Transverse colon (tissue), 4 donors: ENCODE data around the gene CLCA1. TPM values are rescaled to one million over a fixed set of nuclear protein-coding genes. Genes with fewer than 3 reads are reported as not detected.
A peak's percentile ranks its signal among the peaks of the same experiment; 100 is the strongest.

Experiments
- DNase-seq: peaks from one replicate; pipeline ENCODE4 v3.0.0-alpha.2; 2019
- H3K27ac ChIP-seq, 4 donors: fragments of 200-600 bp; sonication (generic); 2 replicates each; pipeline ENCODE4 v1.5.1; 2016 to 2018; ENCODE audit warnings: inconsistent platforms in 4 of 4
- H3K27me3 ChIP-seq: fragments of 200-600 bp; sonication (generic); 2 replicates; pipeline ENCODE4 v1.5.1; 2017; ENCODE audit warnings: inconsistent platforms
- H3K36me3 ChIP-seq, 4 donors: fragments of 200-600 bp; sonication (generic); 2 replicates each; pipeline ENCODE4 v1.5.1; 2017 to 2019; ENCODE audit warnings: inconsistent platforms in 4 of 4
- H3K4me1 ChIP-seq, 4 donors: fragments of 200-600 bp; sonication (generic); 2 replicates each; pipeline ENCODE4 v1.5.1; 2017 to 2020; ENCODE audit warnings: inconsistent platforms in 4 of 4
- H3K4me3 ChIP-seq, 4 donors: fragments of 200-600 bp; sonication (generic); 1 replicate in 1 of 4; 2 replicates in 3 of 4; pipeline versions ENCODE4 v1.5.1 to v1.6.1; 2017 to 2019; ENCODE audit warnings: inconsistent platforms in 4 of 4
- H3K9me3 ChIP-seq, 2 donors: fragments of 200-600 bp; sonication (generic); 2 replicates each; pipeline ENCODE4 v1.5.1; 2017 to 2019; ENCODE audit warnings: inconsistent platforms in 2 of 2
- CTCF ChIP-seq, 5 experiments: fragments of 200-600 bp in 3 of 5; fragments of 450-650 bp in 2 of 5; sonication (generic) in 3 of 5; IDR thresholded peaks; 1 replicate in 2 of 5; 2 replicates in 3 of 5; pipeline ENCODE4 v1.5.1; 2016 to 2017; ENCODE audit warnings: antibody characterized with exemption in 5 of 5, inconsistent platforms in 3 of 5, mild to moderate bottlenecking in 2 of 5, moderate library complexity in 1 of 5
- EP300 ChIP-seq: sonication (generic); formaldehyde crosslinking; IDR thresholded peaks from one replicate; pipeline ENCODE4 v1.6.1; 2017; ENCODE audit warnings: antibody characterized with exemption, low read depth
- POLR2A ChIP-seq: fragments of 450-650 bp; IDR thresholded peaks from one replicate; pipeline ENCODE4 v1.6.1; 2016; ENCODE audit warnings: antibody characterized with exemption, mild to moderate bottlenecking, moderate library complexity
- POLR2AphosphoS5 ChIP-seq, 3 donors: sonication (generic); formaldehyde crosslinking; IDR thresholded peaks; one replicate each; pipeline ENCODE4 v1.6.1; 2016; ENCODE audit warnings: antibody characterized with exemption in 3 of 3
- WGBS, 2 donors: methylation state at CpG; one replicate each; pipeline ENCODE4 v1.1.5; 2018; ENCODE audit warnings: low coverage in 1 of 2; 5-methylcytosine and 5-hydroxymethylcytosine counted together
- in situ Hi-C, 4 donors: fragments of 200-750 bp; cut with MboI; loops; one replicate each; pipeline versions ENCODE4 v1.15.0 to v1.15.1; 2017; ENCODE audit warnings: low sequenced_read_pairs in 3 of 4, low pct_ligation_motif_present in 1 of 4, low pct_unique_long_range_greater_than_20kb in 1 of 4
- intact Hi-C: fragments of 100-400 bp; cut with DNase I; formaldehyde crosslinking; loops from one replicate; pipeline ENCODE4 v1.15.1; 2023; ENCODE audit warnings: low total_unique reads
- total RNA-seq, 4 donors: library from RNA; depleted of rRNA; stranded (reverse); fragments of >200 nt; gene quantifications; one replicate each; pipeline ENCODE4 v1.1.0, GENCODE V29; 2016

Gene CLCA1
- total RNA-seq, 4 donors from 2014 or later: 16.1 to 1,013 (median 168) TPM

GRCh38 chr1:86491171-86491950 lies 22.6 kb downstream of the CLCA1 start:
- Histone ChIP-seq H3K4me1 (no peaks in the 10 kb centered on the region), H3K27me3 (no peaks in the 10 kb centered on the region), H3K36me3 (no peaks in the 10 kb centered on the region), H3K4me3 (no peak overlapping the region), H3K9me3 (no peaks in the 10 kb centered on the region), H3K27ac (no peak overlapping the region)
- intact Hi-C loops: no loop called here
- in situ Hi-C loops: loop anchor here in 1 of 4 donors (25.0 kb wide), 1 partner anchor 196 kb away; no protein-coding TSS in a partner anchor
- 83 to 90% methylated on average over 2 of the region's 2 CpGs for WGBS, 2 donors
- no peak for TF ChIP-seq POLR2A
- TF ChIP-seq EP300: no peak
- no peak for TF ChIP-seq POLR2AphosphoS5 (IDR thresholded peaks at IDR 0.05)
- TF ChIP-seq CTCF (IDR thresholded peaks at IDR 0.05): no peak
- no peak for DNase-seq

GRCh38 chr1:86498281-86498680 lies 29.6 kb downstream of the CLCA1 start:
- Histone ChIP-seq H3K27me3 (no peaks in the 10 kb centered on the region), H3K27ac (no peak overlapping the region), H3K9me3 (no peaks in the 10 kb centered on the region), H3K4me1 (peaks cover 0 to 28% (median 16%) of the 10 kb centered on the region in 4 donors), H3K36me3 (no peaks in the 10 kb centered on the region), H3K4me3 (no peak overlapping the region)
- DNase-seq: no peak
- intact Hi-C loops: no loop called here
- TF ChIP-seq CTCF (IDR thresholded peaks at IDR 0.05) (no peak), EP300 (no peak), POLR2AphosphoS5 (IDR thresholded peaks at IDR 0.05) (no peak), POLR2A (no peak)
- in situ Hi-C loops: loop anchor here in 1 of 4 donors (25.0 kb wide), 1 partner anchor 189 kb away; no protein-coding TSS in a partner anchor
- 69 to 82% methylated on average over 2 to 3 of the region's 3 CpGs for WGBS, 2 donors

- intact Hi-C loops (loop anchor here (10.0 kb wide), 1 partner anchor 125 kb away; no protein-coding TSS in a partner anchor), in situ Hi-C loops (loop anchor here in 1 of 4 donors (10.0 to 25.0 kb wide), 2 partner anchors 115 to 187 kb away; no protein-coding TSS in a partner anchor)
- Histone ChIP-seq H3K4me1 (peaks cover 2 to 44% (median 25%) of the 10 kb centered on the region in 4 donors), H3K36me3 (no peaks in the 10 kb centered on the region), H3K9me3 (no peaks in the 10 kb centered on the region), H3K27ac (peak overlapping the region in 2 of 4 donors; percentile 9 to 62), H3K4me3 (no peak overlapping the region), H3K27me3 (no peaks in the 10 kb centered on the region)
- TF ChIP-seq CTCF (IDR thresholded peaks at IDR 0.05): peak; percentile 88 to 98 (median 95)
- TF ChIP-seq EP300: no peak
- no peak for DNase-seq
- 10 to 11% methylated on average over 3 of the region's 3 CpGs for WGBS, 2 donors
These were observed 31.4 kb downstream of the CLCA1 start for GRCh38 chr1:86499987-86500593.

GRCh38 chr1:86500714-86501113 lies 32.0 kb downstream of the CLCA1 start:
- Histone ChIP-seq H3K36me3 (no peaks in the 10 kb centered on the region), H3K9me3 (no peaks in the 10 kb centered on the region), H3K27ac (peak overlapping the region in 2 of 4 donors; percentile 9 to 62), H3K27me3 (no peaks in the 10 kb centered on the region), H3K4me1 (peaks cover 2 to 50% (median 27%) of the 10 kb centered on the region in 4 donors), H3K4me3 (no peak overlapping the region)
- intact Hi-C loops (loop anchor here (10.0 kb wide), 1 partner anchor 126 kb away; no protein-coding TSS in a partner anchor), in situ Hi-C loops (loop anchor here in 1 of 4 donors (10.0 kb wide), 1 partner anchor 116 kb away; no protein-coding TSS in a partner anchor)
- no peak for DNase-seq
- TF ChIP-seq CTCF (IDR thresholded peaks at IDR 0.05) (no peak), EP300 (no peak), POLR2AphosphoS5 (IDR thresholded peaks at IDR 0.05) (peak in 1 of 3 donors; percentile 15)
- 62 to 70% methylated on average over 2 of the region's 2 CpGs for WGBS, 2 donors
